Stimulated activated naive B cell treated with anti-CD40 and anti-IgM and Interleukin-4, amounts not matched to agents 10 μg/mL and 1 μg/mL and 100 μg/mL, for 72 hours (primary cell): ENCODE measurements around the gene EFNB2.

Experiments used
- ATAC-seq, 2 donors: fragments of 150-1000 bp; cut with Tn5 transposase; replicated peaks; 2 replicates each; pipeline ENCODE4 v1.10.0; 2021; ENCODE audit warnings: moderate library complexity in 1 of 2
- DNase-seq: peaks from one replicate; pipeline ENCODE4 v3.0.0; 2021
- H3K27ac Mint-ChIP-seq: one replicate; pipeline ENCODE4 v1.8.0; 2022; ENCODE audit warnings: mild to moderate bottlenecking, mixed read lengths
- H3K27me3 Mint-ChIP-seq, 2 donors: one replicate each; pipeline ENCODE4 v1.8.0; 2022; ENCODE audit warnings: mixed read lengths in 2 of 2
- H3K36me3 Mint-ChIP-seq, 2 donors: one replicate each; pipeline ENCODE4 v1.8.0; 2022; ENCODE audit warnings: mixed read lengths in 2 of 2, mild to moderate bottlenecking in 1 of 2
- H3K4me1 Mint-ChIP-seq, 2 donors: one replicate each; pipeline ENCODE4 v1.8.0; 2022; ENCODE audit warnings: mixed read lengths in 2 of 2, mild to moderate bottlenecking in 1 of 2
- H3K4me3 Mint-ChIP-seq, 2 donors: one replicate each; pipeline ENCODE4 v1.8.0; 2022; ENCODE audit warnings: mild to moderate bottlenecking in 2 of 2, mixed read lengths in 2 of 2, moderate library complexity in 1 of 2
- H3K9me3 Mint-ChIP-seq, 2 donors: one replicate each; pipeline ENCODE4 v1.8.0; 2022; ENCODE audit warnings: mixed read lengths in 2 of 2, mild to moderate bottlenecking in 1 of 2

EFNB2 gene

GRCh38 chr13:106492588-106493475 lies 42.6 kb downstream of the EFNB2 start:
- Mint-ChIP-seq H3K27ac (no peak overlapping the region), H3K36me3 (peaks cover 0 to 4% of the 10 kb centered on the region in 2 donors), H3K27me3 (peaks cover 65 to 77% of the 10 kb centered on the region in 2 donors), H3K4me3 (no peak overlapping the region), H3K9me3 (no peaks in the 10 kb centered on the region), H3K4me1 (peaks cover 21 to 41% of the 10 kb centered on the region in 2 donors)
- DNase-seq (no peak), ATAC-seq (no peak)

GRCh38 chr13:106491928-106492587 lies 43.4 kb downstream of the EFNB2 start:
- Mint-ChIP-seq H3K36me3 (peaks cover 0 to 4% of the 10 kb centered on the region in 2 donors), H3K4me1 (peaks cover 21 to 41% of the 10 kb centered on the region in 2 donors), H3K9me3 (no peaks in the 10 kb centered on the region), H3K4me3 (no peak overlapping the region), H3K27me3 (peaks cover 68 to 75% of the 10 kb centered on the region in 2 donors), H3K27ac (no peak overlapping the region)
- DNase-seq (no peak), ATAC-seq (no peak)

- H3K9me3 Mint-ChIP-seq, result no peaks in the 10 kb centered on the region
- peaks cover 21 to 41% of the 10 kb centered on the region in 2 donors for H3K4me1 Mint-ChIP-seq
- ATAC-seq (no peak), DNase-seq (no peak)
- H3K36me3 Mint-ChIP-seq, result peaks cover 0 to 4% of the 10 kb centered on the region in 2 donors
- no peak overlapping the region for H3K27ac Mint-ChIP-seq
- peak overlapping the region in 1 of 2 donors; percentile 10 for H3K4me3 Mint-ChIP-seq
- peaks cover 73 to 75% of the 10 kb centered on the region in 2 donors for H3K27me3 Mint-ChIP-seq
Observed at GRCh38 chr13:106491463-106491862, 44.0 kb downstream of the EFNB2 start.

- ATAC-seq, result peak in 1 of 2 donors; percentile 22
- Mint-ChIP-seq H3K4me1 (peaks cover 17 to 33% of the 10 kb centered on the region in 2 donors), H3K4me3 (peak overlapping the region; percentile 52 to 58)
Observed at GRCh38 chr13:106490569-106491321, 44.7 kb downstream of the EFNB2 start.

GRCh38 chr13:106489849-106490568 lies 45.5 kb downstream of the EFNB2 start:
- no peak overlapping the region for H3K27ac Mint-ChIP-seq
- no peak for DNase-seq
- H3K4me3 Mint-ChIP-seq, result no peak overlapping the region
- H3K36me3 Mint-ChIP-seq, result peaks cover 0 to 4% of the 10 kb centered on the region in 2 donors
- no peak for ATAC-seq
- H3K9me3 Mint-ChIP-seq, result no peaks in the 10 kb centered on the region
- peaks cover 75 to 78% of the 10 kb centered on the region in 2 donors for H3K27me3 Mint-ChIP-seq
- peaks cover 17 to 31% of the 10 kb centered on the region in 2 donors for H3K4me1 Mint-ChIP-seq

More at GRCh38 chr13:106490569-106491321, 44.7 kb downstream of the EFNB2 start:
- H3K27me3 Mint-ChIP-seq, result peaks cover 73 to 75% of the 10 kb centered on the region in 2 donors
- H3K27ac Mint-ChIP-seq, result peak overlapping the region; percentile 72
- DNase-seq, result no peak
- H3K36me3 Mint-ChIP-seq, result peaks cover 0 to 4% of the 10 kb centered on the region in 2 donors
- no peaks in the 10 kb centered on the region for H3K9me3 Mint-ChIP-seq

- Mint-ChIP-seq H3K27ac (no peak overlapping the region), H3K9me3 (no peaks in the 10 kb centered on the region), H3K27me3 (peaks cover 70 to 78% of the 10 kb centered on the region in 2 donors), H3K4me1 (peaks cover 17 to 27% of the 10 kb centered on the region in 2 donors), H3K36me3 (peaks cover 0 to 4% of the 10 kb centered on the region in 2 donors), H3K4me3 (no peak overlapping the region)
- DNase-seq (no peak), ATAC-seq (no peak)
Observed at GRCh38 chr13:106488686-106489085, 46.8 kb downstream of the EFNB2 start.

GRCh38 chr13:106488076-106488475 lies 47.4 kb downstream of the EFNB2 start:
- H3K9me3 Mint-ChIP-seq, result no peaks in the 10 kb centered on the region
- H3K27ac Mint-ChIP-seq, result no peak overlapping the region
- peaks cover 67 to 71% of the 10 kb centered on the region in 2 donors for H3K27me3 Mint-ChIP-seq
- no peak for ATAC-seq
- peaks cover 0 to 4% of the 10 kb centered on the region in 2 donors for H3K36me3 Mint-ChIP-seq
- no peak for DNase-seq
- H3K4me3 Mint-ChIP-seq, result no peak overlapping the region
- peaks cover 13 to 21% of the 10 kb centered on the region in 2 donors for H3K4me1 Mint-ChIP-seq

- Mint-ChIP-seq H3K9me3 (no peaks in the 10 kb centered on the region), H3K27ac (no peak overlapping the region), H3K4me3 (no peak overlapping the region), H3K27me3 (peaks cover 62% of the 10 kb centered on the region in 2 donors), H3K4me1 (peaks cover 14 to 20% of the 10 kb centered on the region in 2 donors), H3K36me3 (peaks cover 0 to 2% of the 10 kb centered on the region in 2 donors)
- no peak for ATAC-seq
- DNase-seq, result no peak
Observed at GRCh38 chr13:106487129-106487528, 48.3 kb downstream of the EFNB2 start.

- ATAC-seq (no peak), DNase-seq (no peak)
- Mint-ChIP-seq H3K27ac (no peak overlapping the region), H3K36me3 (no peaks in the 10 kb centered on the region), H3K4me3 (no peak overlapping the region), H3K4me1 (peaks cover 11 to 16% of the 10 kb centered on the region in 2 donors), H3K27me3 (peaks cover 53 to 54% of the 10 kb centered on the region in 2 donors), H3K9me3 (no peaks in the 10 kb centered on the region)
Observed at GRCh38 chr13:106486287-106486686, 49.2 kb downstream of the EFNB2 start.

GRCh38 chr13:106484537-106485193 lies 50.8 kb downstream of the EFNB2 start:
- ATAC-seq (peak in 1 of 2 donors; percentile 18), DNase-seq (no peak)
- H3K27ac Mint-ChIP-seq, result no peak overlapping the region
- H3K4me3 Mint-ChIP-seq, result no peak overlapping the region
- H3K27me3 Mint-ChIP-seq, result peaks cover 46 to 47% of the 10 kb centered on the region in 2 donors
- peaks cover 7% of the 10 kb centered on the region in 2 donors for H3K4me1 Mint-ChIP-seq
- H3K9me3 Mint-ChIP-seq, result no peaks in the 10 kb centered on the region
- H3K36me3 Mint-ChIP-seq, result no peaks in the 10 kb centered on the region

GRCh38 chr13:106484084-106484483 lies 51.4 kb downstream of the EFNB2 start:
- peaks cover 40 to 42% of the 10 kb centered on the region in 2 donors for H3K27me3 Mint-ChIP-seq
- peaks cover 7% of the 10 kb centered on the region in 2 donors for H3K4me1 Mint-ChIP-seq
- DNase-seq (no peak), ATAC-seq (no peak)
- H3K9me3 Mint-ChIP-seq, result no peaks in the 10 kb centered on the region
- no peak overlapping the region for H3K27ac Mint-ChIP-seq
- H3K36me3 Mint-ChIP-seq, result no peaks in the 10 kb centered on the region
- no peak overlapping the region for H3K4me3 Mint-ChIP-seq

GRCh38 chr13:106481919-106482318 lies 53.5 kb downstream of the EFNB2 start:
- H3K27ac Mint-ChIP-seq, result no peak overlapping the region
- peaks cover 7% of the 10 kb centered on the region in 2 donors for H3K4me1 Mint-ChIP-seq
- DNase-seq (no peak), ATAC-seq (no peak)
- no peaks in the 10 kb centered on the region for H3K36me3 Mint-ChIP-seq
- H3K9me3 Mint-ChIP-seq, result no peaks in the 10 kb centered on the region
- H3K4me3 Mint-ChIP-seq, result no peak overlapping the region
- H3K27me3 Mint-ChIP-seq, result peaks cover 22 to 31% of the 10 kb centered on the region in 2 donors

- Mint-ChIP-seq H3K4me1 (peaks cover 7% of the 10 kb centered on the region in 2 donors), H3K27ac (peak overlapping the region; percentile 2), H3K9me3 (no peaks in the 10 kb centered on the region), H3K27me3 (peaks cover 7 to 17% of the 10 kb centered on the region in 2 donors), H3K36me3 (no peaks in the 10 kb centered on the region), H3K4me3 (no peak overlapping the region)
- ATAC-seq, result no peak
- no peak for DNase-seq
Observed at GRCh38 chr13:106480351-106480910, 55.0 kb downstream of the EFNB2 start.
